H1 (cell line): ENCODE data around the gene MAFG. TPM values are rescaled to one million over a fixed set of nuclear protein-coding genes. Genes with fewer than 3 reads are reported as not detected.

Experiments
- CTCF ChIA-PET: fragments of 300-600 bp; sonication (Branson Sonifier 250); formaldehyde crosslinking; loops from one replicate; lab custom pipeline; 2021; ENCODE audit not compliant: partially characterized antibody; lab: Charles Lee
- POLR2A ChIA-PET: fragments of 300-600 bp; sonication (Branson Sonifier 250); formaldehyde crosslinking; loops from one replicate; lab custom pipeline; 2021; ENCODE audit warnings: inconsistent platforms; ENCODE audit not compliant: partially characterized antibody; lab: Charles Lee
- DNase-seq, 2 experiments: peaks; one replicate each; pipeline versions ENCODE4 v3.0.0 to v3.0.0-alpha.2; 2010 to 2022; ENCODE audit warnings: low spot score in 2 of 2, low read depth in 1 of 2, mixed read lengths in 1 of 2
- FAIRE-seq: peaks from 2 replicates; lab custom pipeline; 2011; peaks lifted over from hg19 to GRCh38; lab: Jason Lieb, UNC
- H2AFZ ChIP-seq: 2 replicates; pipeline ENCODE4 v1.8.1; 2012; ENCODE audit warnings: low read length, inconsistent platforms
- H2AK5ac ChIP-seq: 2 replicates; pipeline ENCODE4 v1.6.1; 2013; ENCODE audit warnings: low read depth, low read length
- H2BK120ac ChIP-seq: replicated peaks from 2 replicates; pipeline ENCODE3; 2013; ENCODE audit warnings: low read depth, low read length, inconsistent platforms
- H2BK12ac ChIP-seq: 2 replicates; pipeline ENCODE4 v1.6.1; 2013; ENCODE audit warnings: low read depth, low read length
- H2BK15ac ChIP-seq: 2 replicates; pipeline ENCODE4 v1.6.1; 2013; ENCODE audit warnings: low read length
- H2BK20ac ChIP-seq: 2 replicates; pipeline ENCODE4 v1.6.1; 2013; ENCODE audit warnings: low read length
- H2BK5ac ChIP-seq: 2 replicates; pipeline ENCODE4 v1.6.1; 2013; ENCODE audit warnings: low read depth, low read length
- H3K14ac ChIP-seq: 2 replicates; pipeline ENCODE4 v1.6.1; 2013; ENCODE audit warnings: inconsistent platforms; ENCODE audit not compliant: insufficient read length
- H3K18ac ChIP-seq: 2 replicates; pipeline ENCODE4 v1.6.1; 2013; ENCODE audit warnings: low read length; ENCODE audit errors: extremely low read depth
- H3K23ac ChIP-seq: 2 replicates; pipeline ENCODE4 v1.6.1; 2013; ENCODE audit warnings: inconsistent platforms; ENCODE audit not compliant: insufficient read length
- H3K23me2 ChIP-seq: 2 replicates; pipeline ENCODE4 v1.6.1; 2013; ENCODE audit warnings: low read depth, low read length
- H3K27ac ChIP-seq: 2 replicates; pipeline ENCODE4 v1.6.1; 2011; ENCODE audit warnings: low read depth, low read length, inconsistent platforms
- H3K27me3 ChIP-seq, 4 experiments: replicated peaks in 1 of 4; 1 replicate in 1 of 4; 2 replicates in 3 of 4; pipeline versions ENCODE4 v1.6.1 to v1.8.1; 2011 to 2013; ENCODE audit warnings: low read length in 3 of 4, mild to moderate bottlenecking in 3 of 4, inconsistent platforms in 2 of 4, mixed read lengths in 2 of 4, moderate library complexity in 1 of 4; ENCODE audit not compliant: control insufficient read depth in 3 of 4, insufficient read depth in 3 of 4; ENCODE audit errors: extremely low read depth in 1 of 4
- H3K36me3 ChIP-seq, 4 experiments: 2 replicates each; pipeline versions ENCODE4 v1.6.1 to v1.8.1; 2011 to 2013; ENCODE audit warnings: mild to moderate bottlenecking in 4 of 4, low read length in 3 of 4, moderate library complexity in 2 of 4, control low read depth in 1 of 4, inconsistent platforms in 1 of 4; ENCODE audit not compliant: insufficient read depth in 4 of 4, control insufficient read depth in 2 of 4
- H3K4ac ChIP-seq: replicated peaks from 2 replicates; pipeline ENCODE3; 2013; ENCODE audit warnings: low read length, low read depth, mixed read lengths, inconsistent platforms; ENCODE audit not compliant: insufficient read length
- H3K4me1 ChIP-seq, 4 experiments: replicated peaks in 1 of 4; 1 replicate in 1 of 4; 2 replicates in 3 of 4; pipeline versions ENCODE4 v1.6.1 to v1.8.1; 2011 to 2013; ENCODE audit warnings: low read length in 3 of 4, inconsistent platforms in 2 of 4, mixed read lengths in 1 of 4; ENCODE audit not compliant: insufficient read depth in 4 of 4, control insufficient read depth in 3 of 4
- H3K4me2 ChIP-seq, 2 experiments: 2 replicates each; pipeline versions ENCODE4 v1.6.1 to v1.8.1; 2011 to 2013; ENCODE audit warnings: low read depth in 2 of 2, low read length in 2 of 2, control low read depth in 1 of 2, inconsistent platforms in 1 of 2, mild to moderate bottlenecking in 1 of 2; ENCODE audit not compliant: insufficient read depth in 1 of 2
- H3K4me3 ChIP-seq, 4 experiments: fragments of 200-600, 300-600 bp in 1 of 4; sonication (generic), shearing (Covaris generic), sonication (Bioruptor Twin) in 1 of 4; 2 replicates each; pipeline versions ENCODE4 v1.5.1 to v1.8.1; 2011 to 2016; ENCODE audit warnings: low read length in 4 of 4, low read depth in 3 of 4, control low read depth in 2 of 4, inconsistent platforms in 2 of 4, mild to moderate bottlenecking in 2 of 4, mixed read lengths in 1 of 4, moderate library complexity in 1 of 4; ENCODE audit not compliant: insufficient read depth in 2 of 4; ENCODE audit errors: extremely low read depth in 1 of 4
- H3K56ac ChIP-seq: replicated peaks from 2 replicates; pipeline ENCODE3; 2013; ENCODE audit warnings: low read depth, mild to moderate bottlenecking, mixed read lengths, low read length, inconsistent platforms; ENCODE audit not compliant: insufficient read length
- H3K79me1 ChIP-seq: 2 replicates; pipeline ENCODE4 v1.6.1; 2013; ENCODE audit warnings: low read depth, low read length, control low read depth
- H3K79me2 ChIP-seq, 2 experiments: 2 replicates each; pipeline versions ENCODE4 v1.6.1 to v1.8.1; 2012 to 2013; ENCODE audit warnings: low read length in 2 of 2, mild to moderate bottlenecking in 2 of 2, inconsistent platforms in 1 of 2; ENCODE audit not compliant: insufficient read depth in 2 of 2, control insufficient read depth in 1 of 2
- H3K9ac ChIP-seq, 4 experiments: replicated peaks in 1 of 4; 1 replicate in 1 of 4; 2 replicates in 3 of 4; pipeline versions ENCODE4 v1.6.1 to v1.8.1; 2011 to 2013; ENCODE audit warnings: low read depth in 3 of 4, low read length in 3 of 4, control low read depth in 2 of 4, mild to moderate bottlenecking in 2 of 4, moderate library complexity in 2 of 4, inconsistent platforms in 1 of 4; ENCODE audit errors: extremely low read depth in 1 of 4
- H3K9me3 ChIP-seq, 2 experiments: 2 replicates each; pipeline versions ENCODE4 v1.6.1 to v1.8.1; 2012 to 2013; ENCODE audit warnings: mild to moderate bottlenecking in 2 of 2, moderate library complexity in 2 of 2, control low read depth in 1 of 2, inconsistent platforms in 1 of 2, low read depth in 1 of 2, low read length in 1 of 2, mixed read lengths in 1 of 2; ENCODE audit not compliant: insufficient read depth in 2 of 2
- H4K20me1 ChIP-seq, 2 experiments: replicated peaks in 1 of 2; 2 replicates each; pipeline versions ENCODE3 to v1.8.1; 2011 to 2013; ENCODE audit warnings: inconsistent platforms in 2 of 2, low read length in 2 of 2, mild to moderate bottlenecking in 1 of 2; ENCODE audit not compliant: insufficient read depth in 2 of 2, control insufficient read depth in 1 of 2
- H4K5ac ChIP-seq: 2 replicates; pipeline ENCODE4 v1.6.1; 2013; ENCODE audit warnings: low read length, low read depth, mixed read lengths, inconsistent platforms; ENCODE audit not compliant: insufficient read length
- H4K8ac ChIP-seq: 2 replicates; pipeline ENCODE4 v1.8.0; 2013; ENCODE audit warnings: mild to moderate bottlenecking, moderate library complexity, low read length, inconsistent platforms; ENCODE audit not compliant: insufficient read depth; ENCODE audit errors: extremely low read depth
- H4K91ac ChIP-seq: replicated peaks from 2 replicates; pipeline ENCODE3; 2013; ENCODE audit warnings: low read length, mixed read lengths, inconsistent platforms; ENCODE audit not compliant: insufficient read length
- KDM5A ChIP-seq: fragments of 200-600 bp; IDR thresholded peaks from 2 replicates; pipeline ENCODE4 v1.7.1; 2012; ENCODE audit warnings: mild to moderate bottlenecking, low read length, inconsistent platforms, mixed read lengths
- WGBS, 2 experiments: shearing (Covaris generic) in 1 of 2; methylation state at CpG; one replicate each; pipeline versions ENCODE4 v1.1.6 to v1.1.7; 2013 to 2015; ENCODE audit warnings: low lambda C conversion rate in 2 of 2, mixed read lengths in 2 of 2, inconsistent platforms in 1 of 2, low coverage in 1 of 2, missing lambda C conversion rate in 1 of 2; ENCODE audit not compliant: insufficient replicate concordance in 2 of 2, insufficient coverage in 1 of 2, insufficient read length in 1 of 2; ENCODE audit errors: extremely low coverage in 1 of 2, missing lambda C conversion rate in 1 of 2; 5-methylcytosine and 5-hydroxymethylcytosine counted together
- polyA plus RNA-seq, 7 experiments: library from polyadenylated mRNA; depleted of rRNA in 3 of 7; stranded (reverse) in 5 of 7; unstranded in 2 of 7; fragments of >200 nt in 5 of 7; fragments of 200-250 nt in 2 of 7; gene quantifications; 1 replicate in 5 of 7; 2 replicates in 1 of 7; 4 replicates in 1 of 7; pipeline versions ENCODE4 v1.2.1 to v1.2.3, GENCODE V29; 2011 to 2013; ENCODE audit warnings: missing spikeins in 2 of 7, mixed read lengths in 2 of 7
- total RNA-seq: library from RNA; stranded (reverse); fragmentation: NEBNext Ultra II Directional; extraction: Animal tissue kit (Norgen Biotek cat#: 25700); gene quantifications from 2 replicates; pipeline ENCODE4 v1.2.1, GENCODE V29; 2021

MAFG gene
- total and polyA plus RNA-seq, 2 of the 8 experiments (the other 6 are each of a cell fraction or from before 2014, with no cell fraction given): 25.5 to 26.9 TPM

DNA sequence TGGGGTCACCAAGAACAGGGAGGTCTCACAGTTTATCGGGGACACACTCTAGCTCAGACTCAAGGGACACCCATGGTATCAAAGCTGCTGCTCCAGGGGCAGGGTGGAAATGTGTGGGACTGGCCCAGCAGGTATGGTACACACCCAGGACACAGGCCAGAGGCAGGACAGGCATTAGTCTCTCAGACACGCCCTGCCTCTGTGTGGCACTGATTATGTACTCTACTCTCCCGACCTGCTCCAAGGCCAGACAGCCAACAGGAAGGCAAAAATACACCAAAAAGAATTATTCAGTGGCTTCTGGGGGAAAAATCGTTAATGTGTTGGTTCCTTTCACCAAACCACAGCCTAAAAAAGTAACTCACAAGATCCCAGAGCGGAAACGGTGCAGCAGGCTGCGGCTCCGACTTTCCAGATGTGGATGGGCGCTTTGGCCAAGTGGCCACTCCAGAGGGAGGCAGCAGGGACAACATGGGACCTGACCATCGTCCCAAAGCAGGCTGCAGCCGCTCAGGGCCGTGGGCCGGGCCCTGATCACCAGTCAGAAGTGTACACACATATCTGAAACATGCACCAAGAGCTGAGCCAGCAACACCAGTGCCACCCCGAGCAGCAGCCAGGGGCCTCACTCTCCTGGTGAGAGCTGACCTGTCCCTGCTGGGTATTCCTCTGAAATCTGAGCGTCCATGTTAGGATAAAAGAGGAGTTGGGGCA lies 8.5 kb downstream of the MAFG start:
- Histone ChIP-seq H3K23me2 (peaks cover 5% of the 10 kb centered on the region), H2BK120ac (no peak overlapping the region), H3K23ac (no peak overlapping the region), H2BK15ac (no peak overlapping the region), H3K36me3 (peaks cover 5 to 32% (median 20%) of the 10 kb centered on the region in 4 experiments), H2BK12ac (no peak overlapping the region), H3K14ac (no peak overlapping the region), H3K4me2 (no peak overlapping the region), H3K18ac (no peak overlapping the region), H3K9me3 (no peaks in the 10 kb centered on the region), H3K4me1 (peaks cover 0 to 24% (median 15%) of the 10 kb centered on the region in 4 experiments; a peak in 6 of 7 replicates), H3K79me2 (peaks cover 7 to 60% of the 10 kb centered on the region in 2 experiments; a peak in 3 of 4 replicates), H3K27me3 (no peaks in the 10 kb centered on the region), H3K9ac (no peak overlapping the region), H2AK5ac (no peak overlapping the region), H3K56ac (no peak overlapping the region), H3K4ac (no peak overlapping the region), H4K8ac (no peak overlapping the region), H4K20me1 (peaks cover 15 to 34% of the 10 kb centered on the region in 2 experiments), H3K4me3 (no peak overlapping the region), H2BK20ac (no peak overlapping the region), H2AFZ (no peak overlapping the region), H4K5ac (no peak overlapping the region), H2BK5ac (0 out of 2 replicates have a peak overlapping the region, but pooled peaks have one; percentile 10), H3K79me1 (peaks cover 29% of the 10 kb centered on the region), H4K91ac (no peak overlapping the region), H3K27ac (no peak overlapping the region)
- no peak for FAIRE-seq
- CTCF ChIA-PET: interaction anchor here (0.6 to 1.0 kb wide), 2 partner anchors 101 to 333 kb away, joined by 3 read pairs; no protein-coding TSS in a partner anchor
- no peak for DNase-seq
- POLR2A ChIA-PET: interaction anchor here (1.0 to 1.5 kb wide), 2 partner anchors 9 to 17 kb away, joined by 3 read pairs; partner anchors contain the start of genes MAFG and NPB
- no peak for TF ChIP-seq KDM5A
- 93% methylated on average over 15 of the region's 15 CpGs; no CpG with 5 or more reads in 1 of the 2 experiments for WGBS, 2 experiments
